ENCODE data around the gene DCLK1. TPM values are rescaled to one million over a fixed set of nuclear protein-coding genes. Genes with fewer than 3 reads are reported as not detected.

DCLK1 gene
- total and polyA plus RNA-seq, 2 experiments from 2014 or later, result 0.16 to 2.9 TPM

DNA sequence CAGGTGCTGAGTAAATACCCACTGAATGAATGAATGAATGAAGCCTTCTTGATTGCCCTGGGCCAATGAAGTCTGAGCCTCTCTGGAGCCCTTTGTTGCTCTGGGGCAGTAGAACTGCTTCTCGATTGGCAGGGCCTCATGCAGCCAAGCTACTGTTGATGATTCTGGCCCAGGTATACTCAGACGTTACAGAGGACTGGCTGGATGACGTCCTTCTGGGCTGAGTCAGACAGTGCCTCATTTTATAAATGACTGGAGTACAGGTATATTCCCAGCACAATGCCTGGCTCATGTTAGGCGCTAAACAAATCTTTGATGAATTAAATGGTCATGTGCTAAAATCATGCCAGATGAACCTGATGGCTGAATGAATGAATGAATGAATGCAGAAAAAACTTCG is 410.9 kb downstream of the DCLK1 start:
- TF ChIP-seq, protein P1, sequence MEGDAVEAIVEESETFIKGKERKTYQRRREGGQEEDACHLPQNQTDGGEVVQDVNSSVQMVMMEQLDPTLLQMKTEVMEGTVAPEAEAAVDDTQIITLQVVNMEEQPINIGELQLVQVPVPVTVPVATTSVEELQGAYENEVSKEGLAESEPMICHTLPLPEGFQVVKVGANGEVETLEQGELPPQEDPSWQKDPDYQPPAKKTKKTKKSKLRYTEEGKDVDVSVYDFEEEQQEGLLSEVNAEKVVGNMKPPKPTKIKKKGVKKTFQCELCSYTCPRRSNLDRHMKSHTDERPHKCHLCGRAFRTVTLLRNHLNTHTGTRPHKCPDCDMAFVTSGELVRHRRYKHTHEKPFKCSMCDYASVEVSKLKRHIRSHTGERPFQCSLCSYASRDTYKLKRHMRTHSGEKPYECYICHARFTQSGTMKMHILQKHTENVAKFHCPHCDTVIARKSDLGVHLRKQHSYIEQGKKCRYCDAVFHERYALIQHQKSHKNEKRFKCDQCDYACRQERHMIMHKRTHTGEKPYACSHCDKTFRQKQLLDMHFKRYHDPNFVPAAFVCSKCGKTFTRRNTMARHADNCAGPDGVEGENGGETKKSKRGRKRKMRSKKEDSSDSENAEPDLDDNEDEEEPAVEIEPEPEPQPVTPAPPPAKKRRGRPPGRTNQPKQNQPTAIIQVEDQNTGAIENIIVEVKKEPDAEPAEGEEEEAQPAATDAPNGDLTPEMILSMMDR (IDR thresholded peaks at IDR 0.05; ENCODE audit: poor library complexity), result no peak
- TF ChIP-seq EZH2phosphoT487 (IDR thresholded peaks at IDR 0.05; ENCODE audit: low read depth, severe bottlenecking, unreplicated experiment) (no peak), EZH2 (IDR thresholded peaks at IDR 0.05; ENCODE audit: borderline replicate concordance) (no peak)
- Histone ChIP-seq H3K9me3 (ENCODE audit: low read depth) (no peaks in the 10 kb centered on the region), H3K27ac (no peak overlapping the region), H3K4me3 (no peak overlapping the region), H2AFZ (no peak overlapping the region), H3K79me2 (no peaks in the 10 kb centered on the region), H3K4me2 (peak overlapping the region; percentile 75), H3K27me3 (no peaks in the 10 kb centered on the region), H4K20me1 (ENCODE audit: insufficient read depth, poor library complexity, severe bottlenecking) (no peaks in the 10 kb centered on the region), H3K36me3 (replicated peaks; ENCODE audit: insufficient read depth, low read depth) (no peaks in the 10 kb centered on the region), H3K9me2 (replicated peaks; ENCODE audit: insufficient read depth) (no peaks in the 10 kb centered on the region), H3K4me1 (ENCODE audit: insufficient read depth) (peaks cover 24% of the 10 kb centered on the region)
- no peak for DNase-seq (ENCODE audit: low spot score)
- 76% methylated on average over 5 of the region's 5 CpGs for WGBS (ENCODE audit: low lambda C conversion rate, missing lambda C conversion rate)

Other genes with a start within 250 kb of the DCLK1 start
- gene SOHLH2, start 83.2 kb upstream of the DCLK1 start, total RNA-seq, result 0.93 and 1.8 TPM in 2 replicates
- gene SOHLH2, start 83.2 kb upstream of the DCLK1 start, polyA plus RNA-seq, result 1.0 TPM in 1 of 2 replicates, not detected in the other
- 2.6 and 7.7 TPM in 2 replicates for gene CCDC169, start 166.4 kb upstream of the DCLK1 start, total RNA-seq
- gene CCDC169, start 166.4 kb upstream of the DCLK1 start, polyA plus RNA-seq, result 1.9 and 4.2 TPM in 2 replicates
- gene SPART, start 215.0 kb upstream of the DCLK1 start, total RNA-seq, result 96.4 and 107 TPM in 2 replicates
- gene SPART, start 215.0 kb upstream of the DCLK1 start, polyA plus RNA-seq, result 83.2 and 86.7 TPM in 2 replicates

All from hepatocyte (in vitro differentiated cells).